ENCODE data around the gene ACTR3C. TPM values are rescaled to one million over a fixed set of nuclear protein-coding genes. Genes with fewer than 3 reads are reported as not detected.

ACTR3C gene
- 10 to 100 TPM in 3 of 4 donors, 1 to 10 TPM in 1; 8.3 to 25.6 (median 17.4) TPM for total RNA-seq

DNA sequence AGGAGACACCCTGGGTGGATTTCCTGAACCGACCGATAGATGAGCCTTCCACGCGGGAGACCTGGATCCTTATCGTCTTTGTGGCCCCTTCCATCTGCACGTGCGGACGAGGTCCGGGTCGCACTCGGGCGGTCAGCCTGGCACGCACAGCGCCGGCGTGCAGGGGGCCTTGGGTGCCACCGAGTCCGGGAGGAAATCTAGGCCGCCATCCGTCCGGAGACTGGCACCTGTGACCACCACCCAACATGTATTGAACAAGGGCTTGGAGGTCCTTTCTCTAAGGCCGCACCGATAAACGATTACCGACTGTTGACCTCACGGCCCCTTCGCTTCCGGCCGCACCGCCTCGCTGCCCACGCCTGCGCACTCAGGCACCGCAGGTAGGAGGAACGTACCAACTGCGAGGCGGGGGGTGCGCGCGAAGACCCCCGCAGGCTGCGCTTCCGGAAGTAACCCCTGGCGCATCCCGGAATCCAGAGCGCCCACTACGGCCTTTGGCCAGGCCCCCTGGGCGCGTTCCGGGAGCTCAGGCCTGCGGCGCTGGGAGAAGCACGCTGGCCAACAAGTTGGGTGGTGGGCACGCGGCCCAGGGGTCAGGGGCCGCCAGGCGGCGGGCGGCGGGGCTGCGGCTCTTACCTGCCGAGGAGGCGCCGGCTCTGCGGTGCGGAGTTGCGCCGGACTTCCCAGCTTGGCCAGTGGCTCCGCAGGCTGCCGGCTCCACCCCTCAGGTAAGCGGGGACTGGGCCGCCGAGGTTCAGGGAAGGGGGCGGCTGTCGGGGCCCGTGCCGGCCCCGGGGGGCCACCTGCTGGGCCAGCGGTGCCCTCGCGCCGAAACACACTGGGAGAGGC lies at the start of gene ACTR3C, which contains the start of gene LRRC61:
Gene ACTR3C (minus strand): TSS at position 713 of the 849 bp plus-strand sequence. CDS start 28,249 bp downstream, outside the sequence.
Gene LRRC61 (plus strand): TSS at position 523 of the 849 bp plus-strand sequence. CDS start 13,507 bp downstream, outside the sequence.
- H3K36me3 ChIP-seq = peaks cover 0 to 24% (median 4%) of the 10 kb centered on the region in 3 donors
- peaks cover 0 to 7% (median 0%) of the 10 kb centered on the region in 4 donors for H3K27me3 ChIP-seq
- H3K4me3 ChIP-seq = peak within 1 kb of the TSS; percentile 65 to 88 (median 79)
- peak in 2 of 6 experiments; percentile 9 to 26 for TF ChIP-seq CTCF (IDR thresholded peaks at IDR 0.05)
- peak in 1 of 4 donors; percentile 29 for TF ChIP-seq POLR2A (IDR thresholded peaks at IDR 0.05)
- intact Hi-C loops (cut with DNase I) = no loop called here
- DNase-seq = no peak
- H3K4me1 ChIP-seq = peaks cover 17 to 77% (median 24%) of the 10 kb centered on the region in 3 donors
- H3K27ac ChIP-seq = peak within 1 kb of the TSS; percentile 79 to 98 (median 95)
- no peaks in the 10 kb centered on the region for H3K9me3 ChIP-seq
- WGBS, 2 donors = 9 to 14% methylated on average over 7 to 14 of the region's 82 CpGs

- Histone ChIP-seq H3K9me3 (no peaks in the 10 kb centered on the region), H3K4me3 (peak overlapping the region in 2 of 4 donors; percentile 9 to 35), H3K4me1 (peaks cover 40 to 80% (median 42%) of the 10 kb centered on the region in 3 donors), H3K36me3 (peaks cover 14 to 43% (median 18%) of the 10 kb centered on the region in 3 donors), H3K27me3 (no peaks in the 10 kb centered on the region), H3K27ac (peak overlapping the region; percentile 62 to 74 (median 70))
- TF ChIP-seq POLR2A (IDR thresholded peaks at IDR 0.05) (no peak), CTCF (IDR thresholded peaks at IDR 0.05) (no peak)
- DNase-seq = no peak
- WGBS, 2 donors = 87 to 90% methylated on average over 14 to 33 of the region's 79 CpGs
- intact Hi-C loops (cut with DNase I) = no loop called here
Observed at GRCh38 chr7:150372271-150373048, 49.1 kb upstream of the ACTR3C start.

- intact Hi-C loops (cut with DNase I) = no loop called here
- H3K4me3 ChIP-seq = no peak overlapping the region
- peaks cover 40 to 76% (median 42%) of the 10 kb centered on the region in 3 donors for H3K4me1 ChIP-seq
- H3K27ac ChIP-seq = no peak overlapping the region
- TF ChIP-seq CTCF (IDR thresholded peaks at IDR 0.05) (no peak), POLR2A (IDR thresholded peaks at IDR 0.05) (no peak)
- WGBS, 2 donors = 95% methylated on average over 12 of the region's 30 CpGs; no CpG with 5 or more reads in 1 of the 2 donors
- H3K36me3 ChIP-seq = peaks cover 14 to 43% (median 18%) of the 10 kb centered on the region in 3 donors
- H3K9me3 ChIP-seq = no peaks in the 10 kb centered on the region
- H3K27me3 ChIP-seq = no peaks in the 10 kb centered on the region
- no peak for DNase-seq
Observed at GRCh38 chr7:150371996-150372270, 48.6 kb upstream of the ACTR3C start.

DNA sequence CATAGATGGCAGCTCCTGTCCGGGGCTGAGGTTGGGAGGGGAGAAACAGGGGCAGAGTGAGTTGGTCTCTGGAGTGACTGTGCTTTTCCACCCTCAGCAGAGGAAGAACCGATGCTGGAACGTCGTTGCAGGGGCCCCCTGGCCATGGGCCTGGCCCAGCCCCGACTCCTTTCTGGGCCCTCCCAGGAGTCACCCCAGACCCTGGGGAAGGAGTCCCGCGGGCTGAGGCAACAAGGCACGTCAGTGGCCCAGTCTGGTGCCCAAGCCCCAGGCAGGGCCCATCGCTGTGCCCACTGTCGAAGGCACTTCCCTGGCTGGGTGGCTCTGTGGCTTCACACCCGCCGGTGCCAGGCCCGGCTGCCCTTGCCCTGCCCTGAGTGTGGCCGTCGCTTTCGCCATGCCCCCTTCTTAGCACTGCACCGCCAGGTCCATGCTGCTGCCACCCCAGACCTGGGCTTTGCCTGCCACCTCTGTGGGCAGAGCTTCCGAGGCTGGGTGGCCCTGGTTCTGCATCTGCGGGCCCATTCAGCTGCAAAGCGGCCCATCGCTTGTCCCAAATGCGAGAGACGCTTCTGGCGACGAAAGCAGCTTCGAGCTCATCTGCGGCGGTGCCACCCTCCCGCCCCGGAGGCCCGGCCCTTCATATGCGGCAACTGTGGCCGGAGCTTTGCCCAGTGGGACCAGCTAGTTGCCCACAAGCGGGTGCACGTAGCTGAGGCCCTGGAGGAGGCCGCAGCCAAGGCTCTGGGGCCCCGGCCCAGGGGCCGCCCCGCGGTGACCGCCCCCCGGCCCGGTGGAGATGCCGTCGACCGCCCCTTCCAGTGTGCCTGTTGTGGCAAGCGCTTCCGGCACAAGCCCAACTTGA lies 48.0 kb upstream of the ACTR3C start:
- no peak overlapping the region for H3K4me3 ChIP-seq
- peaks cover 40 to 71% (median 42%) of the 10 kb centered on the region in 3 donors for H3K4me1 ChIP-seq
- DNase-seq = no peak
- H3K27me3 ChIP-seq = no peaks in the 10 kb centered on the region
- no peak for TF ChIP-seq CTCF (IDR thresholded peaks at IDR 0.05)
- TF ChIP-seq POLR2A (IDR thresholded peaks at IDR 0.05) = no peak
- peaks cover 14 to 43% (median 18%) of the 10 kb centered on the region in 3 donors for H3K36me3 ChIP-seq
- 72 to 89% methylated on average over 4 to 13 of the region's 48 CpGs for WGBS, 2 donors
- H3K9me3 ChIP-seq = no peaks in the 10 kb centered on the region
- H3K27ac ChIP-seq = peak overlapping the region in 3 of 4 donors; percentile 11 to 98 (median 13)
- intact Hi-C loops (cut with DNase I) = no loop called here
